ENCODE results near the gene TRIM22. TPM values are rescaled to one million over a fixed set of nuclear protein-coding genes. Genes with fewer than 3 reads are reported as not detected.
A peak's percentile ranks its signal among the peaks of the same experiment; 100 is the strongest.
"Not testable (repeated sequence)": the region's sequence is repeated elsewhere in the genome, so short reads cannot be mapped to it uniquely, and the experiment has no call there.

The TRIM22 gene, protein sequence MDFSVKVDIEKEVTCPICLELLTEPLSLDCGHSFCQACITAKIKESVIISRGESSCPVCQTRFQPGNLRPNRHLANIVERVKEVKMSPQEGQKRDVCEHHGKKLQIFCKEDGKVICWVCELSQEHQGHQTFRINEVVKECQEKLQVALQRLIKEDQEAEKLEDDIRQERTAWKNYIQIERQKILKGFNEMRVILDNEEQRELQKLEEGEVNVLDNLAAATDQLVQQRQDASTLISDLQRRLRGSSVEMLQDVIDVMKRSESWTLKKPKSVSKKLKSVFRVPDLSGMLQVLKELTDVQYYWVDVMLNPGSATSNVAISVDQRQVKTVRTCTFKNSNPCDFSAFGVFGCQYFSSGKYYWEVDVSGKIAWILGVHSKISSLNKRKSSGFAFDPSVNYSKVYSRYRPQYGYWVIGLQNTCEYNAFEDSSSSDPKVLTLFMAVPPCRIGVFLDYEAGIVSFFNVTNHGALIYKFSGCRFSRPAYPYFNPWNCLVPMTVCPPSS
- total RNA-seq = 100 to 1,000 TPM; 228 to 242 TPM

DNA sequence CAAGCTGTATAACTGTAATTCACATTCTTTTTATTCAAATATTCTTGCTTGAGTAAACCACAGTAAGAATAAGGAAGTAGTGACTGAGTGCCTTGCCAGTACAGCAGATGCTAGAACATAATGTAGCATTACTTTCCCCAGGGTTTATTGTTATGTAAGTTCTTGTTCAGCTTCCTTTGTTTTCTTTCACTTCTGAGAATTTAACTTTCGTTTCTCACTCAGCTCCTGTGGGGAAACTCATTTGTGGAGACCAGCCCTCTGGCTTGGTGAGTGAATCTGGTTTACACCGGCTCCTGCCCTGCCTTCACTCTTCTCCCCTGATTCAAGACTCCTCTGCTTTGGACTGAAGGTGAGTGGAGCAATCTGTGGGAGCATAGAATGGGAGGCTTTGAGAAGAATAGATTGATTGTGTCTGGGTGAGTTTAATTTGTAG, at the start of gene TRIM22:
Gene TRIM22 (plus strand): TSS at position 240 of the 433 bp plus-strand sequence. CDS start 6,443 bp downstream, outside the sequence.
- H3K4me1 Mint-ChIP-seq (ENCODE audit: low read depth) = peaks cover 53% of the 10 kb centered on the region
- H3K4me3 Mint-ChIP-seq = peak within 1 kb of the TSS; percentile 87
- DNase-seq (peak; percentile 77), ATAC-seq (peak; percentile 70)
- ChIA-PET POLR2A (interaction anchor here (1.0 to 2.8 kb wide), 11 partner anchors 9 to 1084 kb away, joined by 3 to 36 read pairs (median 7); partner anchors contain the start of gene TRIM34), CTCF (interaction anchor here (0.8 to 3.5 kb wide), 8 partner anchors 9 to 214 kb away, joined by 3 to 11 read pairs (median 5); partner anchors contain the start of gene TRIM34)
- peaks cover 38% of the 10 kb centered on the region for H3K36me3 Mint-ChIP-seq (ENCODE audit: low read depth)
- H3K9me3 Mint-ChIP-seq (ENCODE audit: insufficient read depth) = no peaks in the 10 kb centered on the region
- no peaks in the 10 kb centered on the region for H3K27me3 Mint-ChIP-seq (ENCODE audit: low read depth)
- peak within 1 kb of the TSS; percentile 92 for H3K27ac Mint-ChIP-seq

DNA sequence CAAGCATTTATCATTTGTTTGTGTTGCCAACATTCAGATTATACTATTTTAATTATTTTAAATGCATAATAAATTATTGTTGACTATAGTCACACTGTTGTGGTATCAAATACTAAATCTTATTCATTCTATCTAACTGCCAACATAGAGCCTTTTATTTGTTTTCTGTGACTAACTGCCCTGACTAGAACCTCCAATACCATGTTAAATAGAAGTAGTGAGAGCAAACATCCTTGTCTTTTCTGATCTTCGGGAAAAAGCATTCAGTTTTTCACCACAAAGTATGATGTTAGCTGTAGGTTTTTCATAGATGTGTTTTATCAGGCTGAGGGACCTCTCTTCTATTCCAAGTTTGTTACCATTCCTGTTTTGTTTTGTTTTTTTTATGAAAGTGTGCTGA, 49.6 kb upstream of the TRIM22 start:
- Mint-ChIP-seq H3K4me3 (no peak overlapping the region), H3K9me3 (ENCODE audit: insufficient read depth) (no peaks in the 10 kb centered on the region), H3K27ac (no peak overlapping the region), H3K4me1 (ENCODE audit: low read depth) (peaks cover 6% of the 10 kb centered on the region), H3K36me3 (ENCODE audit: low read depth) (peaks cover 67% of the 10 kb centered on the region), H3K27me3 (ENCODE audit: low read depth) (no peaks in the 10 kb centered on the region)
- ATAC-seq (no peak), DNase-seq (no peak)
- POLR2A ChIA-PET = no interaction called here
- CTCF ChIA-PET = no interaction called here

DNA sequence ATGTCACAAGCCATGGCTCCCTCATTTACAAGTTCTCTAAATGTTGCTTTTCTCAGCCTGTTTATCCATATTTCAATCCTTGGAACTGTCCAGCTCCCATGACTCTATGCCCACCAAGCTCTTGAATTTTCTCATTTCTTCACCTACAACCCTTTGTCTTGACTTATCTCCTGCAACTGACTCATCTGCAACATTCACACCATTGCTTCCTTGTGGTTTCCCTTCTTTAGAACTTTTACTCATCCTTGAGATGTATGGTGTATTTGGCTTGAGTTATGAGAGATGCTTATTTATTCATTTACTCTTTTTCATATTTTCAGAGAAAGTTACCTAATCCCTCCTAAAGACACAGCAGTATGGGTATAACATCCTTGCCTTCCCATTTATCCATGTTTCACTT, 46.0 kb upstream of the TRIM22 start:
- Mint-ChIP-seq H3K4me3 (no peak overlapping the region), H3K9me3 (ENCODE audit: insufficient read depth) (no peaks in the 10 kb centered on the region), H3K4me1 (ENCODE audit: low read depth) (peaks cover 6% of the 10 kb centered on the region), H3K27ac (no peak overlapping the region), H3K27me3 (ENCODE audit: low read depth) (no peaks in the 10 kb centered on the region), H3K36me3 (ENCODE audit: low read depth) (peaks cover 42% of the 10 kb centered on the region)
- ChIA-PET POLR2A (no interaction called here), CTCF (no interaction called here)
- DNase-seq = no peak
- ATAC-seq = no peak

DNA sequence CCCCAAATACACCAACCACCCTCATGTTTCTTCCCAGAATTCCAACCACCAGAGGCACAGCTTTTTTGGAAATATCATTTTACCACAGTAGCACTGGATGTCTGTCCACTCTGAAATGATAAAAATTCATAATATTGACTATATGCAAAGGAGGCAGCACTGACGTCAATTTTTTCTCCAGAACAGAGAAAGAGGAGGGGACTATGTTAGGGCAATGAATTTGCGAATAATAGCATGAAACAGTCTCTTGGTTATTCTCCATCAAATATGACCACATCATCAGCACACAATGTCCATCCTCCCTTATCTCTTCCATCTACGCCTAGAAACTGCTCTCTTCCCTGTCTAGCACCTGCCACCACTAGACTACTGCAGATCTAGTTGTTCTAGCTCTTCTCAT, 43.5 kb upstream of the TRIM22 start:
- Mint-ChIP-seq H3K4me1 (ENCODE audit: low read depth) (peaks cover 6% of the 10 kb centered on the region), H3K4me3 (no peak overlapping the region), H3K9me3 (ENCODE audit: insufficient read depth) (no peaks in the 10 kb centered on the region), H3K27ac (no peak overlapping the region), H3K27me3 (ENCODE audit: low read depth) (no peaks in the 10 kb centered on the region), H3K36me3 (ENCODE audit: low read depth) (peaks cover 28% of the 10 kb centered on the region)
- ChIA-PET CTCF (no interaction called here), POLR2A (no interaction called here)
- no peak for DNase-seq
- no peak for ATAC-seq

DNA sequence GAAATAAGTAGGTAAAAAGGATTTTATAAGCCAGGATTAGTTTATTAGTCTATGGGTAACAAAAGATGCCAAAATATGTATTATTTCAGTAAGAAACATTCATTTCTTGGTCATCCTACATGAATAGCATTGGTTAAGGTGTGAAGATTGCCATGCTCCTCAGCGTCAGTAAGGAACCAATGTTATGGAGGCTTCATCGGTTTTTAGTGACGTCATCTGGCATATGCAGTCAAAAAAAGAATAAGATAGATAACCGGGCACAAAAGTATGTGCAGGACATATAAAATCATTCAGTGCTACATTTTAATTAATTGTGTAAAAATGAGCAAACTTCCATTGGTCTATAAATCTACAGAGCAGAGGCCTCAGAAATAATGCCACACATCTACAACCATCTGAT, 34.1 kb upstream of the TRIM22 start:
- Mint-ChIP-seq H3K27me3 (ENCODE audit: low read depth) (no peaks in the 10 kb centered on the region), H3K36me3 (ENCODE audit: low read depth) (peaks cover 4% of the 10 kb centered on the region), H3K27ac (no peak overlapping the region), H3K4me3 (no peak overlapping the region), H3K9me3 (ENCODE audit: insufficient read depth) (peaks cover 5% of the 10 kb centered on the region), H3K4me1 (ENCODE audit: low read depth) (peaks cover 8% of the 10 kb centered on the region)
- CTCF ChIA-PET = no interaction called here
- no peak for DNase-seq
- POLR2A ChIA-PET = no interaction called here
- no peak for ATAC-seq

DNA sequence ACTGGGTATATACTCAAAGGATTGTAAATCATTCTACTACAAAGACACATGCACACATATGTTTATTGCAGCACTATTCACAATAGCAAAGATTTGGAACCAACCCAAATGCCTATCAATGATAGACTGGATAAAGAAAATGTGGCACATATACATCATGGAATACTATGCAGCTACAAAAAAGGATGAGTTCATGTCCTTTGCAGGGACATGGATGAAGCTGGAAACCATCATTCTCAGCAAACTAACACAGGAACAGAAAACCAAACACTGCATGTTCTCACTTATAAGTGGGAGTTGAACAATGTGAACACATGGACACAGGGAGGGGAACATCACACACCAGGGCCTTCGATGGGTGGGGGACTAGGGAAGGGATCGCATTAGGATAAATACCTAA, 32.6 kb upstream of the TRIM22 start:
- H3K4me3 Mint-ChIP-seq; H3K27me3 Mint-ChIP-seq (ENCODE audit: low read depth); H3K27ac Mint-ChIP-seq; CTCF ChIA-PET; POLR2A ChIA-PET; ATAC-seq; H3K9me3 Mint-ChIP-seq (ENCODE audit: insufficient read depth); DNase-seq; H3K36me3 Mint-ChIP-seq (ENCODE audit: low read depth): not testable (repeated sequence)
- peaks cover 12% of the 10 kb centered on the region for H3K4me1 Mint-ChIP-seq (ENCODE audit: low read depth)

DNA sequence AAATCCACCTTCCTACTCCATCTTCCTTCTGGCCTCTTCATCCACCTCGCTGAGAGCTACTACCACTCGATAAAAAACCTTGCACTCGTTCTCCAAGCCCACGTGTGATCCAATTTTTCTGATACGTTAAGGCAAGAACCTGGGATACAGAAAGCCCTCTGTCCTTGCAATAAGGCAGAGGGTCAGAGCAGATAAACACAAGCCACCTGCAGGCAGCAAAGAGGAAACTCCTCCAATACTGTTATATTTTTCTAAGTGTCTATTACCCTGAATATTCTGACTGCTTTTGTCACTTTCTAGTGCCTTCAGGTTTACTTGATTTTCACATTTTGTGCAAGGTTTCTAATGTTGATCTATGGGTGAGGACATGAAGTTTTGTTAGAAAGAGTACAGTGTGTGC, 31.3 kb upstream of the TRIM22 start:
- ChIA-PET POLR2A (no interaction called here), CTCF (no interaction called here)
- ATAC-seq (no peak), DNase-seq (no peak)
- Mint-ChIP-seq H3K9me3 (ENCODE audit: insufficient read depth) (no peaks in the 10 kb centered on the region), H3K4me1 (ENCODE audit: low read depth) (peaks cover 12% of the 10 kb centered on the region), H3K27me3 (ENCODE audit: low read depth) (no peaks in the 10 kb centered on the region), H3K36me3 (ENCODE audit: low read depth) (peaks cover 6% of the 10 kb centered on the region), H3K27ac (no peak overlapping the region), H3K4me3 (no peak overlapping the region)

DNA sequence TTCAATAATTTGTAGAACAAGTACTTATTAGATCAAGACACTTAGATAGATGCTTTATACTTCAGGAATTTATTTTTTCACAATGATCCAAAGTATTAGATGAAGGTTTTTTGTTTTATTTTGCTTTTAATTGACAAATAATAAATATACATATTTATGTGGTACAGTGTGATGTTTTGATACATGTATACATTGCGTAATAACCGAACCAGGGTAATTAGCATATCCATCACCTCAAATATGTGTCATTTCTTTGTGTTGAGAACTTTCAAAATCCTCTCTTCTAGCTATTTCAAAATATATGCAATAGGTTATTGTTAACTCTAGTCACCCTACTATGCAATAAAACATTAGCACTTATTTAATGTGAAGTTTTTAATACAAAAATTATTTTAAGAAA, 26.1 kb upstream of the TRIM22 start:
- H3K4me1 Mint-ChIP-seq (ENCODE audit: low read depth) = peaks cover 12% of the 10 kb centered on the region
- H3K4me3 Mint-ChIP-seq = no peak overlapping the region
- no peak for DNase-seq
- peaks cover 27% of the 10 kb centered on the region for H3K36me3 Mint-ChIP-seq (ENCODE audit: low read depth)
- H3K9me3 Mint-ChIP-seq (ENCODE audit: insufficient read depth) = no peaks in the 10 kb centered on the region
- ATAC-seq = no peak
- H3K27ac Mint-ChIP-seq = no peak overlapping the region
- CTCF ChIA-PET = no interaction called here
- no peaks in the 10 kb centered on the region for H3K27me3 Mint-ChIP-seq (ENCODE audit: low read depth)
- POLR2A ChIA-PET = no interaction called here

DNA sequence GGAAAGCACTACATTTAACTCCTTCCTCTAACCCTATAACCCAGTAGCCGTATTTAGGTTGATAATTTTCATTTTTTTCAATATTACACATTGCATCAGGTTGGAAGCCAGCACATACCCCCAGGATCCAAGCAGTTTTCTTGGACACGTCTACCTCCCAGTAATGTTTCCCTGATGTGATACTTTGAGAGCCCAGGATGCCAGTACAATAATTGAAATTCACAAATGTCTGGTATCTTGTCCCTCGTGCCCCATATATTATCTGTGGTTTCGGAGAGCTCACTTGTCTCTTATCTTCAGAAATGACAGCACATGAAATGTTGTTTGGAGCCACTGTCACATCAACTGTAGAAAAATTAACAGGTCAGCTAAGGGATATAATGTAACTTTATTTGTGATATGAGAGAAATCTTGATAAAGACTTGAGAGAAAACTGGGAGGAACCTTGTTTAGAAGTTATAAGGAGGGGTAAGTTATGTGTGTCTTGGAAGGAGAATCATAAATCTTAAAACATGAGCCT, 24.5 kb upstream of the TRIM22 start:
- ATAC-seq = no peak

DNA sequence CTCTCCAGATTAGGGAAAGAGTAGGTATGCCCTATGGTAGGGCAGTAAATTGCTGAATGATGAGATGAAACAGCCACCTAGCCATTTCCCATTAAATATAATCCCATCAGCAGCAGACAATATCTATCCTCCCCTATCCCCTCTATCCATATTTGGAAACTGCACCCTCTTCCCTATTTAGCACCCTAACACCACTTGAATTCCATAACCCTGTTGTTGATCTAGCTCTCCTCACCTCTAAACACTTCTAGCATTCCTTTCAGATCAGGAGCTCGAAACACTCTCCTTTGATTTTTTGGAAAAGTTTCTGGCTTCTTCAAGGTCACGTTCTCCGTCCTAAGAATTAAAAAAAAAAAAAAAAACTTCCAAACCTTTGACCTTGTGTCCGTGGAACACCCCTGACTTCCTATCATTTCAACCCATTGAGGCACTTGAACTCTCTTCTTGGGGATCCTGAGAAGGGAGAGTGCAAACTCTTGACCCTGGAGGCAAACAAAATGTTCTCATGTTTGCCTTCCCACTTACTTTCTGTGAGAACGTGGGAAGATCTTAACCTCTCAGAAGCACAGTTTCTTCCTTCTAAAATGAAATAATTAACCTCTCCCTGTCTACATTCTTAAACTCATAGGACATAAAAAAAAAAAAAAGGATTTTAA, 23.7 kb upstream of the TRIM22 start:
- ChIA-PET POLR2A (no interaction called here), CTCF (no interaction called here)
- DNase-seq (no peak), ATAC-seq (no peak)
- H3K27me3 Mint-ChIP-seq (ENCODE audit: low read depth) = no peaks in the 10 kb centered on the region
- no peak overlapping the region for H3K4me3 Mint-ChIP-seq
- H3K4me1 Mint-ChIP-seq (ENCODE audit: low read depth) = peaks cover 2% of the 10 kb centered on the region
- H3K36me3 Mint-ChIP-seq (ENCODE audit: low read depth) = peaks cover 33% of the 10 kb centered on the region
- H3K27ac Mint-ChIP-seq = no peak overlapping the region
- no peaks in the 10 kb centered on the region for H3K9me3 Mint-ChIP-seq (ENCODE audit: insufficient read depth)

More for the DNA sequence above, 24.5 kb upstream of the TRIM22 start:
- Mint-ChIP-seq H3K27me3 (ENCODE audit: low read depth) (no peaks in the 10 kb centered on the region), H3K36me3 (ENCODE audit: low read depth) (peaks cover 33% of the 10 kb centered on the region), H3K4me1 (ENCODE audit: low read depth) (peaks cover 7% of the 10 kb centered on the region), H3K27ac (no peak overlapping the region), H3K4me3 (no peak overlapping the region), H3K9me3 (ENCODE audit: insufficient read depth) (no peaks in the 10 kb centered on the region)
- no peak for DNase-seq
- POLR2A ChIA-PET = no interaction called here
- CTCF ChIA-PET = interaction anchor here (1.1 kb wide), 1 partner anchor 33 kb away, joined by 3 read pairs; no protein-coding TSS in a partner anchor

DNA sequence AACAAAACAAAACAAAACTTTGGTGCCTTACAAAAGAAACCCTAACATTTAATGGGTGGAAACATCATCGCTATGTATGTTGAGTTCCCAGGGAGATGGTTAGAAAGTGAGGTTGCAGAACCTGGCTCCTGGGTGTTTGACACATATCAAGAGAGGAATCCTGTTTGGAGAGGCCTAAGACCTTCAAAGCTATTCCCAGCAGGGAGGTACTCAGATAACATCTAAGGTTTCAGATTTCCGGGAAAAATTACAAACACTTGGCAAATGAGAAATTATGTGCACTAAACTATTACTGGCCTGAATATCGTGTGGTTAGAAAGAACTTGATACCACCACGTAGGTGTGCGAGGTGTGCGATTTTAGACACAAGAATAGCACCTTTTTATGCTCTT, 23.2 kb upstream of the TRIM22 start:
- Mint-ChIP-seq H3K4me3 (no peak overlapping the region), H3K27ac (no peak overlapping the region), H3K9me3 (ENCODE audit: insufficient read depth) (no peaks in the 10 kb centered on the region), H3K4me1 (ENCODE audit: low read depth) (no peaks in the 10 kb centered on the region), H3K36me3 (ENCODE audit: low read depth) (peaks cover 33% of the 10 kb centered on the region), H3K27me3 (ENCODE audit: low read depth) (no peaks in the 10 kb centered on the region)
- no peak for DNase-seq
- ChIA-PET CTCF (no interaction called here), POLR2A (no interaction called here)
- ATAC-seq = no peak

DNA sequence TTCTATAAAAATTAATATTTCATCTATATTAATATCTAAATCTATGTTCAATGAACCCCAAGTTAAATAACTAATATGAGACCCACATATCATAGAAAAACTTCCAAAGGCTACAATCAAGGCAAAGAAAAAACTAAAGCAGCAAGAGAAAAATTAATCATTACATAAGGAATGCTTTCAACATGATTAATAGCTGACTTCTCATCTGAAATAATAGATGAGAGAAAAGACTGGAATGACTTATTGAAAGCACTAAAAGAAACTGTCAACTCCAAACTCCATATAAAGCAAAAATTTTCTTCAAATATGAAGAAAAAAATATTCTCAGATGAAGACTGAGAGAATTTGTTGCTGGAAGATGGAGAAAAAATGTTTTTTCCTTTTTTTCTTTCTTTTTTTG, 17.8 kb upstream of the TRIM22 start:
- Mint-ChIP-seq H3K9me3 (ENCODE audit: insufficient read depth) (no peaks in the 10 kb centered on the region), H3K27me3 (ENCODE audit: low read depth) (no peaks in the 10 kb centered on the region), H3K4me1 (ENCODE audit: low read depth) (peaks cover 1% of the 10 kb centered on the region), H3K27ac (no peak overlapping the region), H3K4me3 (no peak overlapping the region), H3K36me3 (ENCODE audit: low read depth) (peaks cover 30% of the 10 kb centered on the region)
- DNase-seq (no peak), ATAC-seq (no peak)
- ChIA-PET POLR2A (no interaction called here), CTCF (no interaction called here)
